WTC11 (cell line): Measurements from ENCODE around the gene ZDHHC4.

Experiments
- ATF3 ChIP-seq: sonication (generic); formaldehyde crosslinking; conservative IDR thresholded peaks from 2 replicates; pipeline ENCODE4 v1.8.1; 2022; ENCODE audit warnings: mild to moderate bottlenecking, missing genetic modification reagents
- CTCF ChIP-seq: fragments of 200-600 bp; IDR thresholded peaks from 2 replicates; pipeline ENCODE4 v1.8.0; 2022; ENCODE audit warnings: antibody characterized with exemption
- E2F4 ChIP-seq: sonication (generic); formaldehyde crosslinking; IDR thresholded peaks from 2 replicates; pipeline ENCODE4 v1.8.1; 2022; ENCODE audit warnings: low read depth, mild to moderate bottlenecking, moderate library complexity, missing genetic modification reagents, borderline replicate concordance
- FOXP4 ChIP-seq: sonication (generic); formaldehyde crosslinking; IDR thresholded peaks from 2 replicates; pipeline ENCODE4 v1.8.0; 2022; ENCODE audit warnings: mild to moderate bottlenecking, missing genetic modification reagents
- IRF2 ChIP-seq: sonication (generic); formaldehyde crosslinking; IDR thresholded peaks from 2 replicates; pipeline ENCODE4 v1.8.0; 2022; ENCODE audit warnings: low read depth, missing genetic modification reagents, borderline replicate concordance
- JUN ChIP-seq: sonication (generic); formaldehyde crosslinking; IDR thresholded peaks from 2 replicates; pipeline ENCODE4 v1.8.0; 2023; ENCODE audit warnings: mild to moderate bottlenecking, missing genetic modification reagents
- KAT7 ChIP-seq: sonication (generic); formaldehyde crosslinking; IDR thresholded peaks from 2 replicates; pipeline ENCODE4 v1.8.1; 2023; ENCODE audit warnings: missing genetic modification reagents, mild to moderate bottlenecking, borderline replicate concordance
- MLX ChIP-seq: sonication (generic); formaldehyde crosslinking; IDR thresholded peaks from 2 replicates; pipeline ENCODE4 v1.8.1; 2023; ENCODE audit warnings: mild to moderate bottlenecking, missing genetic modification reagents, moderate library complexity
- MYBL2 ChIP-seq: sonication (generic); formaldehyde crosslinking; IDR thresholded peaks from 2 replicates; pipeline ENCODE4 v1.8.1; 2023; ENCODE audit warnings: mild to moderate bottlenecking, moderate library complexity, missing genetic modification reagents
- NFE2L1 ChIP-seq: sonication (generic); formaldehyde crosslinking; IDR thresholded peaks from 2 replicates; pipeline ENCODE4 v1.8.1; 2023; ENCODE audit warnings: missing genetic modification reagents
- STAT6 ChIP-seq: sonication (generic); formaldehyde crosslinking; conservative IDR thresholded peaks from 2 replicates; pipeline ENCODE4 v1.8.1; 2023; ENCODE audit warnings: mild to moderate bottlenecking, low read depth, missing genetic modification reagents, moderate library complexity
- TEAD1 ChIP-seq: sonication (generic); formaldehyde crosslinking; IDR thresholded peaks from 2 replicates; pipeline ENCODE4 v1.8.0; 2022; ENCODE audit warnings: mild to moderate bottlenecking, missing genetic modification reagents
- USF2 ChIP-seq: sonication (generic); formaldehyde crosslinking; IDR thresholded peaks from 2 replicates; pipeline ENCODE4 v1.8.1; 2023; ENCODE audit warnings: mild to moderate bottlenecking, missing genetic modification reagents, moderate library complexity
- ZNF317 ChIP-seq: sonication (generic); formaldehyde crosslinking; IDR thresholded peaks from 2 replicates; pipeline ENCODE4 v1.8.1; 2023; ENCODE audit warnings: low read depth, mild to moderate bottlenecking, moderate library complexity, missing genetic modification reagents, borderline replicate concordance

GRCh38 chr7:6558837-6559236, 18.4 kb upstream of the ZDHHC4 start:
- no peak for TF ChIP-seq MYBL2 (CRISPR knock-in tag)
- no peak for TF ChIP-seq ZNF317 (CRISPR knock-in tag)
- no peak for TF ChIP-seq FOXP4
- TF ChIP-seq ATF3 (CRISPR knock-in tag) = no peak
- no peak for TF ChIP-seq CTCF
- TF ChIP-seq E2F4 (CRISPR knock-in tag) = no peak
- TF ChIP-seq JUN (CRISPR knock-in tag) = no peak
- no peak for TF ChIP-seq USF2 (CRISPR knock-in tag)
- no peak for TF ChIP-seq KAT7 (CRISPR knock-in tag)
- TF ChIP-seq TEAD1 (CRISPR knock-in tag) = no peak
- no peak for TF ChIP-seq NFE2L1 (CRISPR knock-in tag)
- TF ChIP-seq MLX (CRISPR knock-in tag) = no peak
- TF ChIP-seq STAT6 (CRISPR knock-in tag) = no peak
- TF ChIP-seq IRF2 (CRISPR knock-in tag) = no peak
